HG03159 (cell line): ENCODE results near the gene SLC29A4.
"Not testable (repeated sequence)": the region's sequence is repeated elsewhere in the genome, so short reads cannot be mapped to it uniquely, and the experiment has no call there.

ENCODE experiments used
- ATAC-seq: cut with Tn5 transposase; IDR thresholded peaks from one replicate; pipeline ENCODE4 v1.9.1; 2021; ENCODE audit warnings: mild to moderate bottlenecking, moderate library complexity; ENCODE audit not compliant: unreplicated experiment

SLC29A4 gene

DNA sequence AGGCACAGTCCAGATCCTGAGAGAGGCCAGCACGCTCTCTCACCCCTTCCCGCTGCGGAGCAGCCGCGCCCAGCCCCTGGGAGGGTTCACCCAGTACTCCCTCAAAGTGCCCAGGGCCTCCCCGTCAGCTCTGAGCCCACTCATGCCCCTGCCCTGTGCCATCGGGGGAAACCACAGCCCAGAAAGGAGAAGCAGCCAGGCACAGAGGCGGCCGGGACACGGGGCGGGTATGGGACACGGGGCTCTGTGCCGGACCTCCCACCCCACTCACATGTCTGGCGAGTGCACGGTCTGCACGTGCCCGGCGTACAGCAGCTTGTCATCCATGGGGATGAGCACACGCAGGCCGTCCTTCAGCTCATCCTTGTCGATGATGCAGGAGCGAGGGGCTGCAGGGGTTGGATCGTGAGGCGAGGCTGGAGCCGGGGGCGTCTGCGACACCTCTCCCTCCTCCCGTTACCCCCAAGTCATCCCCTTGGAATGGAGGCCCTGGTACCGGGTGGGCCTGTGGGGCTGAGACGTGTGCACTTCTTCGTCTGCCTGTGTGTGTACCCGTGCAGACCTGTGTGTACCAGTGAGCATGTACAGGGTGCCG is 38.2 kb downstream of the SLC29A4 start:
- ATAC-seq = no peak

GRCh38 chr7:5322621-5323410 is 40.1 kb downstream of the SLC29A4 start:
- no peak for ATAC-seq

DNA sequence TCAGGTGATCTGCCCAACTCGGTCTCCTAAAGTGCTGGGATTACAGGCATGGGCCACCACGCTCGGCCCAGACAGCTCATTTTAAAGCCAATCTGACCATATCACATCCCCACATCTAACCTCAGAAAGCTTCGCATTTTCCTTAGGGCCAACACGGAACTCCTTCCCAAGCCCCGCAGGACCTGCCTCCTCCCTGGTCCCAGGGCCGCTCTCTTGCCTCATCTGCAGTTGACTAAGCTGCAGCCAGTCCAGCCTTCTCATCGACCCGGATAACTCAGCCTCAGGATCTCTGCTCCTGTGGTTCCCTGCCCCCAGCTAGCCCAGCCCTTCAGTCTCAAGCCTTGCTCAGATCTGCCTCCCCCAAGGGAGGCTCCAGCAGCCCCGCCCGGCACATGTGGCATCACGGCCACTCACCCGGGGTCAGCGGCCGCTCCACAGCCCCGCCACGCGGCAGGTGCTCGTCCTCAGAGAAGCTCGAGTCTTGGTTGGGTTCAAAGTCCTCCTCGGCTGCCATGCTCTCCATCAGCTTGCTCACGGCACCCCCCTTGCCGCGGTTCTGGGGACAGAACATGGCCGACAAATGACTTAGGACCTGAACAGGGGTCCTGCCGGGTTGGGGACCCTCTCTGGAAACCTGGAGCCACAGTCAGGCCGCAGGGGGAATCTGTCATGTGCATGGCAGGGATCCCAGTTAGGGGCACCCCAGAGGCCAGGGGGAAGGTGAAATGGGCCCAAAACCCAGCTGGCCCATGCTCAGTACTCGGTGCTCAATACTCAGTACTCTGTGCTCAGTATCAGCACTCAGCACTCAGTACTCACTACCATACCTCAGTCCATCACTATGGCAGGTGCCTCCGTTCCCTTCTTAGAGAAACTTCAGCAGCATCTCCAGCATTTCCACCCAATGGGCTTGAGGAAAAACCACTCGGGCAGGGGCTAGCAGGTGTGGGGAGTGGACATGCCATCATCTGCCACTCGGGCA is 41.3 kb downstream of the SLC29A4 start:
- ATAC-seq = not testable (repeated sequence)

DNA sequence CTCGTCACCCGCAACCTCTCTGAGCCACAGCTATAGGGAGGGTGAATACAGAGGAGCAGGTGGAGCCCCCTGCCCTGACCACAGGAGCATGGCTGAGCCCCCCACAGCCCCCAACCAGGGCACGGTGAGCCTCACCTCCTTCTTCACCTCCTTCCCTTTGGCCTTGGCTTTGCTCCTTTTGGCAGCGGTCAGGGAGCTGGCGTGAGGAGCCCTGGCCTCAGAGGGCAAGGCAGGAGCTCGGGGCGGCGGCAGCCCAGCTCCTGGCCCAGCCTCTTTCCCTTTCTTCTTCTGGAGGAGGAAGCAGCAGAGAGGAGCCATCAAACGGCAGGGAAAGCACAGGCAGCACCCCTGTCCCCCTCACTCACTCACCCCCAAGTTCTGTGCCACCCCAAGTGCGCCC is 42.2 kb downstream of the SLC29A4 start:
- no peak for ATAC-seq

DNA sequence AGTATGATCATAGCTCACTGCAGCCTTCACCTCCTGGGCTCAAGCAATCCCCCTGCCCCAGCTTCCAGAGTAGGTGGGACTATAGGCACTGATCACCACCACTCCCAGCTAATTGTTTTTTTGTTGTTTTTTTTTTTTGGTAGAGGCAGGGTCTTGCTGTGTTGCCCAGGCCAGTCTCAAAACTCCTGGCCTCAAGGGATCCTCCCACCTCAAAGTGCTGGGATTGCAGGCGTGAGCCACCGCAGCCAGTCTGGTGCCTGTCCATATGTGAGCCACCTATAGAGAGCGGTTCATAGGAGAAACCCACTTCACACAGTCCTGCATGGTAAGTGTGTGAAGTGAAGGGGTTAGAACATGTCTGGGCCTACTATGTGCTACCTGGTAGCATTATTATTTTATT is 47.5 kb downstream of the SLC29A4 start:
- ATAC-seq = no peak

GRCh38 chr7:5332579-5332978 is 49.8 kb downstream of the SLC29A4 start:
- ATAC-seq = no peak

DNA sequence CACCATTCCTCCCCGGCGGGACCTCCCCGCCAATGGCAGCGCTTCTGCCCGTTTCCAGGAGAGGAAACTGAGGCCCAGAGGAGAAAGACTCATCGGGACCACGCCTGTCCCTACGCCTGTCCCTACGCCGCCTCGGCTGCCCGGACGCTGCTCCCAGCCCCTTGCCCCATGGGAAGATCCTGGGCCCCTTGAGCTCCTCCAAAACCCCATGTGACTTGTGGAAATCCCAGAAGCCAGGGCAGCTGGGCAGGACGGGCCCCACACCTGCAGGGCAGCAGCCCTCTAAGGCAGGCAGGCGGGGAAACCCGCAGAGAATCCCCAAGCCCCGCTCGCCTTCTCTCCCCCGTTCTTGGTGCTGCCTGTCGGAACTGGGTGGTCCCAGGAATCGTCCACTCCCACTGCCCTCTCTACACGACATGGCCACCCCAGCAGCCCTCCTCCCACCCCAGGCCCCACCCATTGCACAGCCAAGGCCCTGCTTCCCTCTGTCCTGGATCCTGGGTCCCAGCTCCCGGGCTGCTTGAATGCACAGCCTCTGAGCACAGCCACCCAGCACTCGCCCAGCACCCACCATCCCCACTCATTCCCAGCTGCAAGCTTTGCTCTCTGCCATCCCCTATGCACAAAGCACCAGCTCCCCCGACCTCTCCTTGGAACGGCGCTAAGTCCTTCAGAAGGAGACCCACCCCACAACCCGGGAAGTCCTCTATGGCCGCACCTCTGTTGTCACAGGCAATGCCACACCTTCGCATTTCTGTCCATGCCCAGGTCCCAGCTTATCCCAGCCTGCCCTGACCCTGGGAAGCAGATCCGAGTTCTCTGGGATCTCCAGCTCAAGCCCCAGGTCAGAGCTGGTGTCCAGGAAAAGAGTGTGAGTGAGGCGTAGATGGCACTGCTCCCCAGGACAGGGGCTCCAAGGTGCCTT is 50.6 kb downstream of the SLC29A4 start:
- ATAC-seq = no peak

DNA sequence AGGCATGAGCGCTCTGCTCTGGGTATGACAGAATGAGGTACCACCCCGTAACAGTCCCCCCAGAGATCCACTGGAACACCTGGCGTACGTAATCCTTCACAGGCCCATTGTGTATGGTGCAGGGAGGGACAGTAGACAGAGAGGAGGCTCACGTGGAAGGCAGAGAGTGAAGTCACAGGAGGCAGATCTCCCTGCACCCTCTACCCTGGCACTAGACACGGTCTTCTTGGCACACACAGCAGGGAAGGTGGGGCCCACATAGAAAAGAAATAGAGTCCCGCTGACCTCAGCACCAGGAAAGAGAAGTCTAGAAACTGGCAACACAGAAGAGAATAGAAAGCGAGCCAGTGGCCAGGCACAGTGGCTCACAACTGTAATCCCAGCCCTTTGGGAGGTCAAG is 51.9 kb downstream of the SLC29A4 start:
- ATAC-seq = no peak

DNA sequence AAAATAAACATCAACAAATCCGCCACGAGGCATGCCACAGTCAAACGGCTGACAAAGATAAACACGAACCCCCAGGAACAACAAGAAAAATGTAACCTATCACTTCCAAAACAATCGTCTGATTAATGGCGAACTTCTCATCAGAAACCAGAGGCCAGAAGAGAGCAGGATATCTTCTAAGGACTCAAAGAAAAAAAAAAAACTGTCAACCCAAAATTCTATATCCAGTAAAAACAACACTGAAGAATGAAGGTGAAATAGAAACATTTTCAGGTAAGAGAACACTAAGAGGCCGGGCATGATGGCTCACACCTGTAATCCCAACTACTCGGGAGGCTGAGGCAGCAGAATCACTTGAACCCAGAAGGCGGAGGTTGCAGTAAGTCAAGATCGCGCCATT is 54.3 kb downstream of the SLC29A4 start:
- no peak for ATAC-seq

DNA sequence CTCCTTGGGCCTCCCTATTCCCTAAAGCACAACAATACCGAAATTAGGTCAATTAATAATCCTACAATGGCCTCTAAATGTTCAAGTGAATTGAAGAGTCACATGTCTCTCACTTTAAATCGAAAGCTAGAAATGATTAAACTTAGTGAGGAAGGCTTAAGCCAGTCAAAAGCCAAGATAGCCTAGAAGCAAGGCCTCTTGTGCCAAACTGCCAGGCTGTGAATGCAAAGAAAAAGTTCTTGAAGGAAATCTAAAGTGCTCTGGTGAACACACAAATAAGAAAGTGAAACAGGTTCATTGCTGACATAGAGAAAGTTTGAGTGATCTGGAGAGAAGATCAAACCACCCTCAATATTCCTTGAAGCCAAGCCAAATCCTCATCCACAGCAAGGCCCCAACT is 57.2 kb downstream of the SLC29A4 start:
- ATAC-seq = no peak

DNA sequence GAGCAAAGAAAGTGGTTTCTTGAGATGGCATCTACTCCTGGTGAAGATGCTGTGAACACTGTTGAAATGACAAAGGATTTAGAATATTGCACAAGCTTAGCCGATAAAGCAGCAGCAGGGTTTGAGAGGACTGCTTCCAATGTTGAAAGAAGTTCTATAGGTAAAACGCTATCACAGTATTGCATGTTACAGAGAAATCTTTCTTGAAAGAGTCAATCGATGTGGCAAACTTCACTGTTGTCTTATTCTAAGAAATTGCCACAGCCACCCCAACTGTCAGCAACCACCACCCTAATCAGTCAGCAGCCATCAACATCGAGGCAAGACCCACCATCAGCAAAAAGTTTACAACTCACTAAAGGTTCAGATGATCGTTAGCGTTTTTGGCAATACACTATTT is 59.9 kb downstream of the SLC29A4 start:
- no peak for ATAC-seq

DNA sequence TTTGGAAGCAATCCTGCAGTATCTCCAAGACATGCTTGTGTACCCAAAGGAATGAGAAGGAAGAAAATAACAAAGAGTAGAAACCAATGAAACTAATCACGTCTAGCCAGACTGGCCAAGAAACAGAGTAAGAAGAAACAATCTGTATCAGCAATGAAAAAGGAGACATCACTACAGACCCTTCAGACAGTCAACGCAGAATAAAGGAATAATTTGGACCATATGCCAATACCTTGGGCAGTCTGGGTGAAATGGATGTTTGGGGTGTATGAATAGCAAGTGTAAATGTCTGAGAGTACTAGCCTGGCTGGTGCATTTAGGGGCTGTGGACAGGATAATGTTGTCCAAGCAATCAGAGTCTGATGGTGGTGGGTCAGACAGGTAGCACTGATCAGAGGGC is 61.1 kb downstream of the SLC29A4 start:
- ATAC-seq = no peak

DNA sequence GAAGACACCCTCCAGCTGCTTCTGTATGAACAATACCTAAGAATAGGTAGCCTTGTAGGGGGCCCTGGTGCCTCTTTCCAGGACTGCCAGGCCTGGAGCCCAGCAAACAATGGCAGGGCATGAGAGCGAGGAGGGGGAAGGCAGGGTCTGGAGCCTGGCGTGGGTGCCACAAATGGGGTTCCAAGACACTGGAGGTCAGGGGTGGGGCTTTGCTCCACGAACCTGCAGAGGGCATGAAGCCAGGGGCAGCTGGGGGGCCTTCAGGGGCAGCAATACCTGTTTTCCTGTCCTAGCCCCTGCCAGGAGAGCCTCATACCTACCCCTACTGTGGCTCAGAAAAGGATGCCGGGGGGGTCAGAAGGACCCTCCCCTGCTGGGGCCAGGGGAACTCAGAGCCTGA is 61.6 kb downstream of the SLC29A4 start:
- ATAC-seq = no peak

GRCh38 chr7:5345171-5345570 is 62.4 kb downstream of the SLC29A4 start:
- no peak for ATAC-seq

GRCh38 chr7:5345671-5346070 is 62.9 kb downstream of the SLC29A4 start:
- no peak for ATAC-seq

- no peak for ATAC-seq
Observed at GRCh38 chr7:5348134-5349004, 65.6 kb downstream of the SLC29A4 start.

DNA sequence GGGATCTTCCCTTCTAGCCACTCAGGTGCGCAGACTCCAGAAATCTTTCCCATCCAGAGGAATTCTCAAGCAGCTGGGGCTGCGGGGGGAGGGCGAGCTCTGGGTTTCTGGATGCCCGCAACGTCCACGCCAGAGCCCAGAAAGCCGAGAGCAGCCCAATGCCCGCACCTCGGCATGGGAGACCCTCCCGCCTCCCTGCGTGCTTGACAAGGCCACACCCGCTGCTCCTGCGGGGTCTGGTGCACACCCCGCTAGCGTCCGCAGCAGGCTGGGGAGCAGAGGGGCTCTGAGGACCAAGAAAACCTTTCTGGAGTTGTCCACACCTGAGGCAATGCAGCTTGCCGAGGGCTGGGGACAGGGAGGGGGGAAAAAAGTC is 66.2 kb downstream of the SLC29A4 start:
- ATAC-seq = no peak

- ATAC-seq = no peak
Observed at GRCh38 chr7:5349437-5350173, 66.9 kb downstream of the SLC29A4 start.

DNA sequence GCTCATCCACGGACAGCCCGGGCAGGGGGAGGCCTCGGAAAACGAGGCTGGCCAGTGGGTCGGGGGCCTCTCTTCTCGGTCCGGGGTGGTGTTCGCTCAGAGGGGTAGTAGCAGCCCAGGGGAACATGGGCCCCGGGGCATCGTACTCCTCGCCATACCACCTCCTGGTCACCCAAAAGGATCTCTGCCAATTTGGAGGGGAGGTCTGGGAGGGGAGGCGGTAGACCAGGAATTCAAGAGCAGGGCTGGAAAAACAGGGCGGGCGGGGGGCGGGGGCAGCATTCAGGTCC is 67.4 kb downstream of the SLC29A4 start:
- ATAC-seq = no peak
